HG03097 (cell line): ENCODE measurements around the gene CASP6.
"Not testable (repeated sequence)": the region's sequence is repeated elsewhere in the genome, so short reads cannot be mapped to it uniquely, and the experiment has no call there.

Experiments
- ATAC-seq: cut with Tn5 transposase; IDR thresholded peaks from one replicate; pipeline ENCODE4 v1.9.1; 2021; ENCODE audit not compliant: unreplicated experiment, low FRiP score

CASP6 gene

GRCh38 chr4:109721033-109721432 lies 17.8 kb upstream of the CASP6 start:
- ATAC-seq = no peak

GRCh38 chr4:109719604-109720003 lies 16.4 kb upstream of the CASP6 start:
- no peak for ATAC-seq

- no peak for ATAC-seq
Measured at GRCh38 chr4:109718759-109719158, 15.5 kb upstream of the CASP6 start.

GRCh38 chr4:109713500-109713899 lies 10.3 kb upstream of the CASP6 start:
- no peak for ATAC-seq

GRCh38 chr4:109708990-109709389 lies 5.7 kb upstream of the CASP6 start:
- ATAC-seq = no peak

- ATAC-seq = no peak
Measured at GRCh38 chr4:109708435-109708834, 5.2 kb upstream of the CASP6 start.

- no peak for ATAC-seq
Measured at GRCh38 chr4:109703664-109704361, 568 bp upstream of the CASP6 start.

- ATAC-seq = no peak
Measured at GRCh38 chr4:109701566-109702410, 1.5 kb downstream of the CASP6 start.

- no peak for ATAC-seq
Measured at GRCh38 chr4:109699553-109700225, 3.6 kb downstream of the CASP6 start.

GRCh38 chr4:109698656-109699055 lies 4.6 kb downstream of the CASP6 start:
- ATAC-seq = no peak

- ATAC-seq = no peak
Measured at GRCh38 chr4:109691411-109691920, 11.8 kb downstream of the CASP6 start.

- peak; percentile 94 for ATAC-seq
Measured at GRCh38 chr4:109690690-109691410, 12.4 kb downstream of the CASP6 start.

GRCh38 chr4:109684727-109685126 lies 18.5 kb downstream of the CASP6 start:
- ATAC-seq = no peak

GRCh38 chr4:109683621-109684253 lies 19.5 kb downstream of the CASP6 start:
- ATAC-seq = no peak

GRCh38 chr4:109682875-109683274 lies 20.4 kb downstream of the CASP6 start:
- no peak for ATAC-seq

- ATAC-seq = not testable (repeated sequence)
Measured at GRCh38 chr4:109678925-109679324, 24.3 kb downstream of the CASP6 start.

- not testable (repeated sequence) for ATAC-seq
Measured at GRCh38 chr4:109678472-109678871, 24.8 kb downstream of the CASP6 start.

- no peak for ATAC-seq
Measured at GRCh38 chr4:109676886-109677285, 26.4 kb downstream of the CASP6 start.

- no peak for ATAC-seq
Measured at GRCh38 chr4:109675843-109676242, 27.4 kb downstream of the CASP6 start.

- ATAC-seq = no peak
Measured at GRCh38 chr4:109675181-109675580, 28.1 kb downstream of the CASP6 start.
